CD14-positive monocyte (primary cell): ENCODE results near the gene P2RX6. TPM values are rescaled to one million over a fixed set of nuclear protein-coding genes. Genes with fewer than 3 reads are reported as not detected.

ENCODE experiments used
- DNase-seq, 3 donors: peaks; one replicate each; pipeline ENCODE4 v3.0.0-alpha.2; 2011 to 2022
- H2AFZ ChIP-seq: 2 replicates; pipeline ENCODE4 v1.6.0; 2012; ENCODE audit warnings: mild to moderate bottlenecking, low read depth, low read length, inconsistent platforms; ENCODE audit not compliant: insufficient read depth, poor library complexity, severe bottlenecking
- H3K27ac ChIP-seq, 2 donors: 1 replicate in 1 of 2; 2 replicates in 1 of 2; pipeline ENCODE4 v1.5.1; 2012 to 2013; ENCODE audit warnings: low read length in 2 of 2, control low read depth in 1 of 2, inconsistent platforms in 1 of 2, low read depth in 1 of 2, mild to moderate bottlenecking in 1 of 2
- H3K27me3 ChIP-seq, 2 donors: one replicate each; pipeline versions ENCODE4 v1.6.0 to v1.6.1; 2011 to 2013; ENCODE audit warnings: low read length in 2 of 2; ENCODE audit not compliant: control insufficient read depth in 2 of 2, insufficient read depth in 2 of 2
- H3K36me3 ChIP-seq, 2 donors: replicated peaks in 1 of 2; 1 replicate in 1 of 2; 2 replicates in 1 of 2; pipeline versions ENCODE4 v1.5.1 to v1.6.1; 2012 to 2013; ENCODE audit warnings: low read length in 2 of 2, control low read depth in 1 of 2, inconsistent platforms in 1 of 2, mild to moderate bottlenecking in 1 of 2; ENCODE audit not compliant: insufficient read depth in 2 of 2, control insufficient read depth in 1 of 2
- H3K4me1 ChIP-seq, 2 donors: 1 replicate in 1 of 2; 2 replicates in 1 of 2; pipeline versions ENCODE4 v1.5.1 to v1.6.1; 2012 to 2013; ENCODE audit warnings: low read length in 2 of 2, control low read depth in 1 of 2, inconsistent platforms in 1 of 2, mild to moderate bottlenecking in 1 of 2, moderate library complexity in 1 of 2; ENCODE audit not compliant: insufficient read depth in 2 of 2, control insufficient read depth in 1 of 2
- H3K4me2 ChIP-seq: replicated peaks from 2 replicates; pipeline ENCODE3; 2012; ENCODE audit warnings: low read length, moderate library complexity, mild to moderate bottlenecking; ENCODE audit not compliant: poor library complexity, severe bottlenecking; ENCODE audit errors: extremely low read depth
- H3K4me3 ChIP-seq, 3 experiments: fragments of 200-600 bp in 1 of 3; sonication (generic) in 1 of 3; replicated peaks in 1 of 3; 1 replicate in 2 of 3; 2 replicates in 1 of 3; pipeline ENCODE4 v1.5.1; 2011 to 2013; ENCODE audit warnings: low read length in 3 of 3, mild to moderate bottlenecking in 3 of 3, control low read depth in 2 of 3, low read depth in 2 of 3, inconsistent platforms in 1 of 3, moderate library complexity in 1 of 3
- H3K79me2 ChIP-seq: 2 replicates; pipeline ENCODE4 v1.6.0; 2012; ENCODE audit warnings: mild to moderate bottlenecking, control low read depth, inconsistent platforms, low read length, moderate library complexity; ENCODE audit not compliant: insufficient read depth
- H3K9ac ChIP-seq: 2 replicates; pipeline ENCODE4 v1.6.0; 2017; ENCODE audit warnings: low read length, mild to moderate bottlenecking; ENCODE audit not compliant: insufficient read depth, poor library complexity, severe bottlenecking
- H3K9me3 ChIP-seq, 2 donors: replicated peaks in 1 of 2; 1 replicate in 1 of 2; 2 replicates in 1 of 2; pipeline versions ENCODE4 v1.5.1 to v1.6.1; 2012 to 2013; ENCODE audit warnings: low read length in 2 of 2, control low read depth in 1 of 2; ENCODE audit not compliant: control insufficient read depth in 1 of 2, insufficient read depth in 1 of 2
- H4K20me1 ChIP-seq: 2 replicates; pipeline ENCODE4 v1.6.0; 2012; ENCODE audit warnings: mild to moderate bottlenecking, low read length, control low read depth, moderate library complexity; ENCODE audit not compliant: insufficient read depth
- H3K27ac Mint-ChIP-seq, 7 donors: one replicate each; pipeline ENCODE4 v1.8.0; 2020; ENCODE audit warnings: mild to moderate bottlenecking in 7 of 7, mixed read lengths in 7 of 7, moderate library complexity in 6 of 7, inconsistent platforms in 2 of 7
- H3K27me3 Mint-ChIP-seq, 3 donors: one replicate each; pipeline ENCODE4 v1.8.0; 2021 to 2022; ENCODE audit warnings: low read depth in 3 of 3, mild to moderate bottlenecking in 3 of 3, mixed read lengths in 3 of 3, moderate library complexity in 3 of 3, inconsistent platforms in 1 of 3
- H3K36me3 Mint-ChIP-seq, 2 donors: one replicate each; pipeline ENCODE4 v1.8.0; 2020; ENCODE audit warnings: mixed read lengths in 2 of 2, inconsistent platforms in 1 of 2, mild to moderate bottlenecking in 1 of 2
- H3K4me1 Mint-ChIP-seq: one replicate; pipeline ENCODE4 v1.8.0; 2020; ENCODE audit warnings: mild to moderate bottlenecking, mixed read lengths
- H3K4me3 Mint-ChIP-seq, 2 donors: one replicate each; pipeline ENCODE4 v1.8.0; 2020; ENCODE audit warnings: mild to moderate bottlenecking in 2 of 2, mixed read lengths in 2 of 2, moderate library complexity in 1 of 2
- H3K9me3 Mint-ChIP-seq, 7 donors: one replicate each; pipeline ENCODE4 v1.8.0; 2020 to 2022; ENCODE audit warnings: mixed read lengths in 7 of 7, mild to moderate bottlenecking in 6 of 7, moderate library complexity in 6 of 7, inconsistent platforms in 2 of 7
- WGBS: methylation state at CpG from one replicate; pipeline ENCODE4 v1.1.5; 2013; ENCODE audit warnings: missing lambda C conversion rate; ENCODE audit not compliant: insufficient coverage; 5-methylcytosine and 5-hydroxymethylcytosine counted together
- intact Hi-C, 2 donors: fragments of 100-400 bp; cut with micrococcal nuclease; formaldehyde crosslinking; loops; one replicate each; pipeline versions ENCODE4 v1.15.0 to v1.15.1; 2023
- polyA plus RNA-seq, 3 donors: library from polyadenylated mRNA; depleted of rRNA in 1 of 3; unstranded in 2 of 3; stranded (reverse) in 1 of 3; fragments of 300-500 nt in 2 of 3; fragments of >200 nt in 1 of 3; fragmentation: Illumina TruSeq in 2 of 3; gene quantifications; 1 replicate in 2 of 3; 2 replicates in 1 of 3; pipeline ENCODE4 v1.2.3, GENCODE V29; 2012 to 2021
- TF ChIP-seq, protein P1 (sequence below): fragments of 200-600 bp; IDR thresholded peaks from one replicate; pipeline ENCODE4 v1.8.0; 2022; ENCODE audit warnings: antibody characterized with exemption, mild to moderate bottlenecking

The P2RX6 gene
- polyA plus RNA-seq, 3 donors: not detected

DNA sequence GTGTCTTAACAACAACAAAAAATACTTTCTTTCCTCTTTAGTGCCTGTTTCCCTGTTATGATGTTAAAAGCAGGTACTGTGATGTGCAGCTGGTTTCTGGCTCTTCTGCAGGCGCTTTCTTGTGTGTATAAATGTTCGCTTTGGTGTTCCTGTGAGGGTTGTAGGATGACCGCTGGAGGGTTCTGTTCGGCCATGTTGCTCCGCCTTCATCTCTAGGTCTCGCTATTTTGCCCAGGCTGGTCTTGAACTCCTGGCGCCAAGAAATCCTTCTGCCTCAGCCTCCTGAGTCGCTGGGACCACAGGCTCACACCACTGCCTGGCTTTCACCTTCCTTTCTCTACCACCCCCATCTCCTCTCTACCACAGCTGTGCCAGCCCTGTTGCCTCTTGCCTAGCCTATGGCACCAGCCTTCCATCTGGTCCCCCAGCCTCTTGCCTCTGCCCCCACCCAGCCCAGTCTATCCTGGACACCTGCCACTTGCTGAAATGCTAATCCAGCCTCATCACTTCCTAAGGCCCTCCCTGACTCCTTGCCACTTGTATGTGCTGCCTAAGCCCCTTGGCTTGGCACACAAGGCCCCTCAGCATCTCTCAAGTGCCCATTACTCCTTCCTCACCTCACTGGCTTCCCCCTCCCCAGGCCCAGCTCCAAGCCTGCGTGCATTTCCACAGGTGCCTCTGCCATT is 36.3 kb downstream of the P2RX6 start:
- H3K4me1 ChIP-seq: peaks cover 4 to 8% of the 10 kb centered on the region in 2 donors
- 85% methylated on average over 7 of the region's 9 CpGs for WGBS
- peaks cover 8% of the 10 kb centered on the region for H3K4me1 Mint-ChIP-seq
- no peak overlapping the region for H3K9ac ChIP-seq
- no peak overlapping the region for H3K4me3 Mint-ChIP-seq
- H3K4me2 ChIP-seq: no peak overlapping the region
- H4K20me1 ChIP-seq: no peaks in the 10 kb centered on the region
- peaks cover 7 to 13% (median 11%) of the 10 kb centered on the region in 3 donors for H3K27me3 Mint-ChIP-seq
- intact Hi-C loops: no loop called here
- H3K9me3 ChIP-seq: no peaks in the 10 kb centered on the region
- H3K9me3 Mint-ChIP-seq: peaks cover 0 to 3% (median 0%) of the 10 kb centered on the region in 7 donors
- H3K79me2 ChIP-seq: no peaks in the 10 kb centered on the region
- TF ChIP-seq, protein P1, sequence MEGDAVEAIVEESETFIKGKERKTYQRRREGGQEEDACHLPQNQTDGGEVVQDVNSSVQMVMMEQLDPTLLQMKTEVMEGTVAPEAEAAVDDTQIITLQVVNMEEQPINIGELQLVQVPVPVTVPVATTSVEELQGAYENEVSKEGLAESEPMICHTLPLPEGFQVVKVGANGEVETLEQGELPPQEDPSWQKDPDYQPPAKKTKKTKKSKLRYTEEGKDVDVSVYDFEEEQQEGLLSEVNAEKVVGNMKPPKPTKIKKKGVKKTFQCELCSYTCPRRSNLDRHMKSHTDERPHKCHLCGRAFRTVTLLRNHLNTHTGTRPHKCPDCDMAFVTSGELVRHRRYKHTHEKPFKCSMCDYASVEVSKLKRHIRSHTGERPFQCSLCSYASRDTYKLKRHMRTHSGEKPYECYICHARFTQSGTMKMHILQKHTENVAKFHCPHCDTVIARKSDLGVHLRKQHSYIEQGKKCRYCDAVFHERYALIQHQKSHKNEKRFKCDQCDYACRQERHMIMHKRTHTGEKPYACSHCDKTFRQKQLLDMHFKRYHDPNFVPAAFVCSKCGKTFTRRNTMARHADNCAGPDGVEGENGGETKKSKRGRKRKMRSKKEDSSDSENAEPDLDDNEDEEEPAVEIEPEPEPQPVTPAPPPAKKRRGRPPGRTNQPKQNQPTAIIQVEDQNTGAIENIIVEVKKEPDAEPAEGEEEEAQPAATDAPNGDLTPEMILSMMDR: no peak
- no peak overlapping the region for H2AFZ ChIP-seq
- no peaks in the 10 kb centered on the region for H3K36me3 Mint-ChIP-seq
- H3K27ac ChIP-seq: no peak overlapping the region
- no peak overlapping the region for H3K4me3 ChIP-seq
- no peak for DNase-seq
- H3K36me3 ChIP-seq: no peaks in the 10 kb centered on the region
- peaks cover 0 to 3% of the 10 kb centered on the region in 2 donors for H3K27me3 ChIP-seq
- no peak overlapping the region for H3K27ac Mint-ChIP-seq

DNA sequence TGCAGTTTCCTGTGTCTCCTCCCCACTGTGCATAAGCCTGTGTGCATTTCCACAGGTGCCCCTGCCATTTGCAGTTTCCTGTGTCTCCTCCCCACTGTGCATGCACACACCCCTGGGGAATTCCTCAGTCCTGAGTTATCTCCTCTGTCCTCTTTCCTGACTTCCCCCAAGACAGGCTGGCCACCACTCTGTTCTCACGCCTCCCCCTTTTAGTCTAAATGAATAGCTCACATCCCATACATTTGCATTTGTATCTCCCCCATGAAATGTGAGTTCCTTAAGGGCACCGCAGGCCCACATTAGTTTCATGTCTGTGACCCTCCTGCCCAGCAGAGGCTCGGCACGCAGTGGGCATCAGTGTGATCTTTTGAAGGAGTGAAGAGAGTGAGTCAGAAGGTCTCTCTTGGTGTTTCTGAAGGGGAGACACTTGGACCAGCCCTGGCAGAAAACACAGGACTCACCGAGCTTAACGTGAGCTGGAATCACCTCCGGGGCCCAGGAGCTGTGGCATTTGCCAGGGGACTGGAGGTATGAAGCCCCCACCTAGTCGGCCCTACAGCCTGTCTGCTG is 37.0 kb downstream of the P2RX6 start:
- Histone ChIP-seq H3K9me3 (no peaks in the 10 kb centered on the region), H3K79me2 (no peaks in the 10 kb centered on the region), H3K4me2 (no peak overlapping the region), H3K36me3 (no peaks in the 10 kb centered on the region), H2AFZ (no peak overlapping the region), H3K4me3 (no peak overlapping the region), H3K27me3 (peaks cover 0 to 7% of the 10 kb centered on the region in 2 donors), H3K4me1 (peaks cover 4 to 8% of the 10 kb centered on the region in 2 donors), H3K27ac (no peak overlapping the region), H3K9ac (no peak overlapping the region), H4K20me1 (no peaks in the 10 kb centered on the region)
- H3K36me3 Mint-ChIP-seq: no peaks in the 10 kb centered on the region
- no peak overlapping the region for H3K4me3 Mint-ChIP-seq
- no peak for DNase-seq
- TF ChIP-seq, protein P1: no peak
- H3K27ac Mint-ChIP-seq: no peak overlapping the region
- H3K27me3 Mint-ChIP-seq: peaks cover 13 to 18% (median 14%) of the 10 kb centered on the region in 3 donors
- 87% methylated on average over 5 of the region's 8 CpGs for WGBS
- H3K9me3 Mint-ChIP-seq: peaks cover 0 to 3% (median 0%) of the 10 kb centered on the region in 7 donors
- intact Hi-C loops: no loop called here
- peaks cover 12% of the 10 kb centered on the region for H3K4me1 Mint-ChIP-seq
